K562 (cell line): ENCODE results near the gene HOXB6. TPM values are rescaled to one million over a fixed set of nuclear protein-coding genes. Genes with fewer than 3 reads are reported as not detected.

Experiments used
- ARID1B ChIP-seq: fragments of 450-650 bp; IDR thresholded peaks from 2 replicates; pipeline ENCODE4 v1.6.1; 2016; ENCODE audit warnings: antibody characterized with exemption, mild to moderate bottlenecking, inconsistent platforms
- ARNT ChIP-seq, 2 experiments: fragments of 450-650 bp; IDR thresholded peaks; 2 replicates each; pipeline ENCODE4 v1.6.1; 2016; ENCODE audit warnings: mild to moderate bottlenecking in 1 of 2
- CCNT2 ChIP-seq: IDR thresholded peaks from 2 replicates; pipeline ENCODE4 v1.6.1; 2011; ENCODE audit warnings: borderline replicate concordance, low read depth, mild to moderate bottlenecking, moderate library complexity, mixed read lengths, low read length; ENCODE audit not compliant: insufficient read length; ENCODE audit errors: extremely low read depth
- DPF2 ChIP-seq: fragments of 450-650 bp; IDR thresholded peaks from 2 replicates; pipeline ENCODE4 v1.6.1; 2016
- ETV1 ChIP-seq: fragments of 450-650 bp; conservative IDR thresholded peaks from 2 replicates; pipeline ENCODE4 v1.6.1; 2016; ENCODE audit warnings: missing genetic modification characterization, control low read depth, low read depth, missing compliant biosample characterization
- GTF2E2 ChIP-seq: fragments of 200-800 bp; sonication (Bioruptor generic); IDR thresholded peaks from 2 replicates; pipeline ENCODE4 v1.6.1; 2016; ENCODE audit warnings: missing genetic modification characterization, missing compliant biosample characterization
- GTF2F1 ChIP-seq: IDR thresholded peaks from 2 replicates; pipeline ENCODE4 v1.6.1; 2011; ENCODE audit warnings: low read depth, low read length, improper control_type of control experiment
- GTF3C2 ChIP-seq: IDR thresholded peaks from 3 replicates; pipeline ENCODE4 v1.6.1; 2011; ENCODE audit warnings: borderline replicate concordance, mild to moderate bottlenecking, moderate library complexity; ENCODE audit not compliant: insufficient read length; ENCODE audit errors: extremely low read depth
- JUN ChIP-seq, 2 experiments: sonication (generic) in 1 of 2; formaldehyde crosslinking in 1 of 2; IDR thresholded peaks; 2 replicates each; pipeline versions ENCODE4 v1.6.1 to v1.8.0; 2012 to 2022; ENCODE audit warnings: borderline replicate concordance in 2 of 2, mild to moderate bottlenecking in 2 of 2, improper control_type of control experiment in 1 of 2, low read depth in 1 of 2, low read length in 1 of 2, missing genetic modification reagents in 1 of 2
- MYNN ChIP-seq, 2 experiments: sonication (generic); formaldehyde crosslinking in 1 of 2; IDR thresholded peaks; 2 replicates each; pipeline versions ENCODE4 v1.5.0 to v1.6.1; 2016 to 2020; ENCODE audit warnings: antibody characterized with exemption in 1 of 2, missing genetic modification reagents in 1 of 2
- NBN ChIP-seq: fragments of 450-650 bp; IDR thresholded peaks from 2 replicates; pipeline ENCODE4 v1.6.1; 2016; ENCODE audit warnings: low read depth, mild to moderate bottlenecking
- PCBP2 ChIP-seq: fragments of 200-400 bp; formaldehyde crosslinking; IDR thresholded peaks from 2 replicates; pipeline ENCODE4 v1.6.1; 2018; ENCODE audit warnings: low read length, low read depth, mild to moderate bottlenecking, moderate library complexity; ENCODE audit not compliant: poor library complexity, severe bottlenecking
- RBM14 ChIP-seq: fragments of 200-400 bp; formaldehyde crosslinking; IDR thresholded peaks from 2 replicates; pipeline ENCODE4 v1.6.1; 2018; ENCODE audit warnings: low read depth, mild to moderate bottlenecking, low read length, moderate library complexity, borderline replicate concordance; ENCODE audit not compliant: insufficient read depth
- SRSF3 ChIP-seq: fragments of 200-400 bp; formaldehyde crosslinking; IDR thresholded peaks from 2 replicates; pipeline ENCODE4 v1.6.1; 2016; ENCODE audit warnings: mild to moderate bottlenecking, low read length, moderate library complexity; ENCODE audit not compliant: insufficient read depth
- TBL1XR1 ChIP-seq, 2 experiments: IDR thresholded peaks; 2 replicates each; pipeline ENCODE4 v1.6.1; 2012; ENCODE audit warnings: improper control_type of control experiment in 2 of 2, low read length in 2 of 2, mild to moderate bottlenecking in 1 of 2
- TCF3 ChIP-seq: sonication (generic); formaldehyde crosslinking; IDR thresholded peaks from 2 replicates; pipeline ENCODE4 v1.4.0; 2020; ENCODE audit warnings: mild to moderate bottlenecking, missing genetic modification reagents
- TEAD1 ChIP-seq, 2 experiments: fragments of 450-650 bp in 1 of 2; sonication (generic) in 1 of 2; formaldehyde crosslinking; IDR thresholded peaks; 2 replicates each; pipeline versions ENCODE4 v1.4.0 to v1.8.0; 2020 to 2022; ENCODE audit warnings: mild to moderate bottlenecking in 2 of 2, missing genetic modification reagents in 1 of 2
- XRCC3 ChIP-seq: fragments of 450-650 bp; IDR thresholded peaks from 2 replicates; pipeline ENCODE4 v1.6.1; 2017; ENCODE audit warnings: mild to moderate bottlenecking, moderate library complexity
- ZFX ChIP-seq: sonication (generic); formaldehyde crosslinking; IDR thresholded peaks from 2 replicates; pipeline ENCODE4 v1.8.0; 2022; ENCODE audit warnings: mild to moderate bottlenecking, missing genetic modification reagents, moderate library complexity
- ZMIZ1 ChIP-seq, 2 experiments: fragments of 150-350 bp in 1 of 2; IDR thresholded peaks; 2 replicates each; pipeline ENCODE4 v1.6.1; 2012 to 2016; ENCODE audit warnings: low read depth in 2 of 2, low read length in 2 of 2, mild to moderate bottlenecking in 1 of 2, moderate library complexity in 1 of 2
- polyA plus RNA-seq, 8 experiments: library from polyadenylated mRNA; depleted of rRNA in 4 of 8; stranded (reverse) in 5 of 8; unstranded in 3 of 8; fragments of >200 nt; fragmentation: Nextera tagmentation in 2 of 8; fragmentation: Illumina TruSeq in 1 of 8; extraction: Ambion mirVana in 2 of 8; extraction: Trizol in 1 of 8; gene quantifications; 2 replicates each; pipeline versions ENCODE4 v1.2.1 to v1.2.3, GENCODE V29; 2011 to 2014; ENCODE audit warnings: inconsistent platforms in 1 of 8, missing spikeins in 1 of 8
- total RNA-seq, 7 experiments: library from RNA; depleted of rRNA in 6 of 7; stranded (reverse); fragments of >200 nt in 6 of 7; fragmentation: Illumina TruSeq in 2 of 7; extraction: Trizol in 2 of 7; gene quantifications; 2 replicates each; pipeline versions ENCODE4 v1.2.1 to v1.2.3, GENCODE V29; 2011 to 2021; ENCODE audit warnings: low replicate concordance in 1 of 7

HOXB6 gene
- total and polyA plus RNA-seq, 9 of the 15 experiments (the other 6 are each of a cell fraction or from before 2014, with no cell fraction given), result 1.2 to 14.8 (median 4.9) TPM

DNA sequence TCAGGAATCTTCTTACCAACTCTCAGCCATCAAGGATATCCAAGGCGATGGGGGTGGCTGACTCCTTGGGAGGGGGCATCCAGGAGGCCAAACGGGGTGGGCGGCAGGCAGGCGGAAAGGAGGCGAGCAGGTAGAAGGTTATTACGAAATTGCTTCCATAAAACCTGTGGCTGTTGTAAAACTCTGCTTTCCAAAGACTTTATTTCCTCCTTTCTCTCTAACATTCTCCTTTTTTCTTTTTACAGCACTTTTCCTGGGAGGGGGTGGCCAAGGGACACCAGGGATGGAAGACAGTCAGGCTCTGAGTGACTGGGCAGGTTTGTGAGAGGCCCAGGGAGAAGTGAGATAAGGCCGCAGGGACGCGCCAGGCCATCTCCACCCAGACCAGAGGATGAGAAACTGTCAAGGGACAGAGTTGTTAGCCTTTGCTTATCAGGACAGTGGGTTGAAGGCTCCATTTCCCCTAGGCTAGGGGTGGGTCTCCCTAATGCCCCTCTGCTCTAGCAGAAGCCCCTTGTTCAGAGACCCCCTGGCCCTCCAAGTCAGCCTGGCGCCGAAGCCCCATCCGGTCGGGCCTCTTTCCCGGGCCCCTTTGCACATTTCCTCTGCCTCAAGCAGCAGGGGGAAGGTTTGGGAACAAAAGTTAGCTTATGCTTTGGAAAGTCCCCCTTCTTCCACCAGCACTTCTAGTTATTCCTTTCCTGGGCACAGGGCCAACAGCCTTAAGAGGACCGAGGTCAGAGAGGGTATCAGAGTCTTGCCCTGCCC lies 26.3 kb upstream of the HOXB6 start (continued):
- TF ChIP-seq ZMIZ1 (IDR thresholded peaks at IDR 0.05; ENCODE audit: low read depth in 2 of 2, low read length in 2 of 2), result peak in 1 of 2 experiments; percentile 61; a peak in 1 of 4 replicates
- peak; percentile 94 for TF ChIP-seq DPF2
- peak; percentile 72 for TF ChIP-seq CCNT2
- peak; percentile 63 to 65; a peak in 2 of 4 replicates for TF ChIP-seq TBL1XR1 (IDR thresholded peaks at IDR 0.05; ENCODE audit: low read length in 2 of 2)
- peak; percentile 29 to 32; a peak in 2 of 4 replicates for TF ChIP-seq ARNT (IDR thresholded peaks at IDR 0.05)
- no peak for TF ChIP-seq RBM14
- no peak for TF ChIP-seq TEAD1 (CRISPR knock-in tag; IDR thresholded peaks at IDR 0.05)
- peak; percentile 62; the same call in 1 of the 2 replicates for TF ChIP-seq NBN
- TF ChIP-seq ARID1B, result peak; percentile 90
- TF ChIP-seq XRCC3, result no peak
- peak; percentile 74 for TF ChIP-seq TCF3 (CRISPR knock-in tag)
- 0 out of 2 replicates have a peak, but pooled peaks have one; percentile 45 for TF ChIP-seq GTF2E2
- TF ChIP-seq PCBP2, result no peak
- TF ChIP-seq ZFX (CRISPR knock-in tag), result peak; percentile 76
- peak; percentile 39; the same call in 1 of the 2 replicates for TF ChIP-seq ETV1
- TF ChIP-seq GTF2F1, result peak; percentile 72; the same call in 1 of the 2 replicates
- TF ChIP-seq GTF3C2, result no peak
- TF ChIP-seq SRSF3, result no peak
- TF ChIP-seq MYNN (IDR thresholded peaks at IDR 0.05), result peak; percentile 42
- TF ChIP-seq MYNN (CRISPR knock-in tag; IDR thresholded peaks at IDR 0.05), result no peak
- no peak for TF ChIP-seq JUN (IDR thresholded peaks at IDR 0.05; ENCODE audit: borderline replicate concordance, low read depth, low read length)
- no peak for TF ChIP-seq JUN (CRISPR knock-in tag; IDR thresholded peaks at IDR 0.05; ENCODE audit: borderline replicate concordance)
